ENCODE results near the gene BICRAL.
"Not testable (repeated sequence)": the region's sequence is repeated elsewhere in the genome, so short reads cannot be mapped to it uniquely, and the experiment has no call there.

BICRAL gene

GRCh38 chr6:42781796-42782688 is at the start of gene BICRAL:
Gene BICRAL (plus strand): TSS chr6:42782052. CDS start chr6:42822023, 39,971 bp downstream.
- DNase-seq = no peak

GRCh38 chr6:42733867-42734481 is 47.9 kb upstream of the BICRAL start:
- DNase-seq = not testable (repeated sequence)

- DNase-seq = no peak
Measured at GRCh38 chr6:42735976-42736375, 45.9 kb upstream of the BICRAL start.

GRCh38 chr6:42740725-42741124 is 41.1 kb upstream of the BICRAL start:
- no peak for DNase-seq

- no peak for DNase-seq
Measured at GRCh38 chr6:42742116-42742894, 39.5 kb upstream of the BICRAL start.

- DNase-seq = no peak
Measured at GRCh38 chr6:42744351-42744893, 37.4 kb upstream of the BICRAL start.

GRCh38 chr6:42745083-42745639 is 36.7 kb upstream of the BICRAL start:
- DNase-seq = no peak

- peak; percentile 47 for DNase-seq
Measured at GRCh38 chr6:42745640-42746462, 36.0 kb upstream of the BICRAL start, which contains the start of gene TBCC. Gene TBCC (minus strand): TSS chr6:42746103. CDS start chr6:42746073, 30 bp downstream.

GRCh38 chr6:42746463-42747391 is 35.1 kb upstream of the BICRAL start:
- DNase-seq = no peak

- no peak for DNase-seq
Measured at GRCh38 chr6:42748203-42748898, 33.5 kb upstream of the BICRAL start.

- no peak for DNase-seq
Measured at GRCh38 chr6:42751055-42751454, 30.8 kb upstream of the BICRAL start.

GRCh38 chr6:42754759-42755158 is 27.1 kb upstream of the BICRAL start:
- no peak for DNase-seq

GRCh38 chr6:42756722-42757121 is 25.1 kb upstream of the BICRAL start:
- DNase-seq = no peak

GRCh38 chr6:42758756-42759430 is 23.0 kb upstream of the BICRAL start:
- no peak for DNase-seq

GRCh38 chr6:42761287-42762067 is 20.4 kb upstream of the BICRAL start:
- DNase-seq = no peak

GRCh38 chr6:42762426-42762859 is 19.4 kb upstream of the BICRAL start:
- no peak for DNase-seq

- DNase-seq = no peak
Measured at GRCh38 chr6:42762950-42763349, 18.9 kb upstream of the BICRAL start.

GRCh38 chr6:42764911-42765648 is 16.8 kb upstream of the BICRAL start:
- DNase-seq = no peak
